HL-60 (cell line): Measurements from ENCODE around the gene ALDH2. TPM values are rescaled to one million over a fixed set of nuclear protein-coding genes. Genes with fewer than 3 reads are reported as not detected.

ENCODE experiments used
- DNase-seq, 2 experiments: peaks; one replicate each; pipeline ENCODE4 v3.0.0-alpha.2; 2010 to 2020; ENCODE audit warnings: low read depth in 1 of 2, low spot score in 1 of 2
- H3K27ac ChIP-seq: fragments of 250-450 bp; sonication (Bioruptor Pico); replicated peaks from 2 replicates; pipeline ENCODE4 v1.5.1; 2020; ENCODE audit warnings: mild to moderate bottlenecking, moderate library complexity
- H3K27me3 ChIP-seq: fragments of 250-450 bp; sonication (Bioruptor Pico); 2 replicates; pipeline ENCODE4 v1.5.1; 2021; ENCODE audit warnings: mild to moderate bottlenecking, moderate library complexity; ENCODE audit not compliant: insufficient read depth, poor library complexity, severe bottlenecking
- H3K4me3 ChIP-seq: replicated peaks from 2 replicates; pipeline ENCODE4 v1.5.1; 2011; ENCODE audit warnings: mild to moderate bottlenecking, control low read depth, low read length; ENCODE audit not compliant: insufficient read depth
- CTCF ChIP-seq: IDR thresholded peaks from one replicate; pipeline ENCODE4 v1.5.1; 2011; ENCODE audit warnings: low read length, control low read depth, inconsistent platforms; ENCODE audit not compliant: insufficient read depth
- GABPA ChIP-seq: IDR thresholded peaks from 2 replicates; pipeline ENCODE4 v1.6.1; 2012; ENCODE audit warnings: low read depth
- POLR2AphosphoS5 ChIP-seq: IDR thresholded peaks from 2 replicates; pipeline ENCODE4 v1.6.1; 2012; ENCODE audit warnings: low read depth
- REST ChIP-seq: IDR thresholded peaks from 2 replicates; pipeline ENCODE4 v1.6.1; 2012; ENCODE audit warnings: low read depth; ENCODE audit not compliant: insufficient replicate concordance
- SPI1 ChIP-seq: IDR thresholded peaks from 2 replicates; pipeline ENCODE4 v1.6.1; 2012; ENCODE audit warnings: low read depth, mild to moderate bottlenecking, borderline replicate concordance
- microRNA-seq: library from miRNA; unstranded; fragments of <30 nt; microRNA quantifications from one replicate; pipeline ENCODE4, GENCODE V29; 2018

Gene ALDH2

GRCh38 chr12:111864913-111865312 lies 98.2 kb downstream of the ALDH2 start:
- no peak for DNase-seq
- no peak overlapping the region for H3K4me3 ChIP-seq
- no peaks in the 10 kb centered on the region for H3K27me3 ChIP-seq
- no peak overlapping the region for H3K27ac ChIP-seq
- TF ChIP-seq GABPA (no peak), POLR2AphosphoS5 (no peak), REST (no peak), CTCF (no peak), SPI1 (no peak)

Small RNA genes within 50 kb of the gene (microRNA-seq; reads per million reads assigned to microRNA genes)
- gene MIR6761 = not detected
